ENCODE measurements around the gene POLD3. TPM values are rescaled to one million over a fixed set of nuclear protein-coding genes. Genes with fewer than 3 reads are reported as not detected.

The POLD3 gene
- total and polyA plus RNA-seq, 11 donors: 2.8 to 14.7 (median 6.5) TPM

DNA sequence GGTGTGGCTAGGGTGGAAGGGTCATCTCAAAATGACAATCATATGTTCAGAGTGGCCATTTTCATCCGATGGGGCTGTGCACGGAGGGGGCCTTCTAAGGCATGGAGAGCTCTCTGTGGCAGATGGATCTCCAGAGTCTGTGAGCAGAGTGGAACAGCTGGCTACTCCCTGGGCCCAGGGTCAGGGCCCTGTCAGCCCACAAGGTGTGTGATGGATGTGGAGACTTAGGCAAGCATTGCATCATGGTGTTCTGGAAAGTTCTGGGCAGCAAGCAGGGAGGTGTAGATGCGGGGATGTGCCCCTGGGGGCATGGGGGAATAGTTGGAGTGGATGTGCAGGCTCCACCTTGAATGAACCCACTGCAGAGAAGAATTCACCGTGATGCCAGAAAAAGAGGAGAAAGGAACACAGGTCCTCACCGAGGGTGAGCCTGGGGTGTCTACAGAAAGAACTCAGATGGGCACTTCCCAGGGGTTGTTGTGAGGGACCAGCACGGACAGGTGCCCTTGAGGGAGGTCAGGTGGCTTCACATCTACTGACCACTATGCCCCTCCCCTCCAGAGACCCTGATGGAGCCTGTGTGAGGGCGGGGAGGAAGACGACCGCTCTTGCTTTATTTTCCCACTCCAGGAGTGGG lies 87.8 kb downstream of the POLD3 start:
- Histone ChIP-seq H3K27me3 (peaks cover 0 to 8% (median 0%) of the 10 kb centered on the region in 9 donors), H3K27ac (no peak overlapping the region), H3K9me3 (no peaks in the 10 kb centered on the region), H3K4me1 (peaks cover 0 to 34% (median 10%) of the 10 kb centered on the region in 12 donors), H3K36me3 (no peaks in the 10 kb centered on the region), H3K4me3 (no peak overlapping the region)
- no peak for ATAC-seq
- 91 to 96% (median 93%) methylated on average over 9 of the region's 9 CpGs for WGBS, 4 donors
- peak in 1 of 5 donors; percentile 14 for DNase-seq
- intact Hi-C loops (cut with DNase I): no loop called here
- TF ChIP-seq, protein P1, sequence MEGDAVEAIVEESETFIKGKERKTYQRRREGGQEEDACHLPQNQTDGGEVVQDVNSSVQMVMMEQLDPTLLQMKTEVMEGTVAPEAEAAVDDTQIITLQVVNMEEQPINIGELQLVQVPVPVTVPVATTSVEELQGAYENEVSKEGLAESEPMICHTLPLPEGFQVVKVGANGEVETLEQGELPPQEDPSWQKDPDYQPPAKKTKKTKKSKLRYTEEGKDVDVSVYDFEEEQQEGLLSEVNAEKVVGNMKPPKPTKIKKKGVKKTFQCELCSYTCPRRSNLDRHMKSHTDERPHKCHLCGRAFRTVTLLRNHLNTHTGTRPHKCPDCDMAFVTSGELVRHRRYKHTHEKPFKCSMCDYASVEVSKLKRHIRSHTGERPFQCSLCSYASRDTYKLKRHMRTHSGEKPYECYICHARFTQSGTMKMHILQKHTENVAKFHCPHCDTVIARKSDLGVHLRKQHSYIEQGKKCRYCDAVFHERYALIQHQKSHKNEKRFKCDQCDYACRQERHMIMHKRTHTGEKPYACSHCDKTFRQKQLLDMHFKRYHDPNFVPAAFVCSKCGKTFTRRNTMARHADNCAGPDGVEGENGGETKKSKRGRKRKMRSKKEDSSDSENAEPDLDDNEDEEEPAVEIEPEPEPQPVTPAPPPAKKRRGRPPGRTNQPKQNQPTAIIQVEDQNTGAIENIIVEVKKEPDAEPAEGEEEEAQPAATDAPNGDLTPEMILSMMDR (IDR thresholded peaks at IDR 0.05): no peak
- no peak for TF ChIP-seq POLR2A (IDR thresholded peaks at IDR 0.05)

DNA sequence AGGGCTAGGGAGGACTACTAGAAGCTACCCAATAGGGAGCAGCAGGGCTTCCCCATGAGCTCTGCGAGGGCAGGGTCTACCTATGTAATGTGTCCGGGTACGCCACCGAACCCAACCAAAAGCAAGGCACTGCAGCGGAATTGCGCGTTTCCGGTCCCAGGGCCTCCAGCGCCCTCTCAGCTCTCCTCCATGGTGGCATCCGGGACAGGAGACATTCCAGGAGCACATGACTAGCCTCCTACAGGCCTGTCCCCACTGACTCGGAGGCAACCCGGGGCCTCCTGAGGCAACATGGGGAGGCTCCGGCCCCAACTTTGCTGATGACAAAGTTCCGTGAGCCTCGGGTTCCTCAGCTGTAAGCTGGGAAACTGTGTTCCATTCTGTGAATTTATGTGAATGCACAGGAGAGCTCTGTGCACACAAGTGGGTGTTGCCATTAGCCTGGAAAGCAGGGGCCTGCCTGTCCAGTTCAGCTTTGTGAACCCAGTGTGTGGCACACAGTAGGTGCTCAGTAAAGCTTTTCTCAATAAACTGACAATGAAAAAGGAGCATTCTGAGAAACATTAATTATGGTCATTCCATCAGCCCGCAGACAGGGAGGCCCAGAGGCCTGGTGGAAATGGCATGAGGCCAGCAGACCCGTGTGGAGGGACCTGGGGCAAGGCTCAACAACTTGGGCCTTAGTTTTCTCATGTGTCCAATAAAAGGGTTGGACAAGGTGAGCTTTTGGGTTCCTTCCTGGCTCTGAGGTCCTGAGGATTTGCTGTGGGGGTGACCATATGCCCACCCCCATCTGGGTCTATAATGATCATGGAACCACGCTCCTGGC lies 88.5 kb downstream of the POLD3 start:
- no peaks in the 10 kb centered on the region for H3K36me3 ChIP-seq
- no peak for ATAC-seq
- H3K9me3 ChIP-seq: peaks cover 0 to under 1% (median 0%) of the 10 kb centered on the region in 12 donors
- H3K27ac ChIP-seq: peak overlapping the region in 2 of 12 donors; percentile 66 to 81
- TF ChIP-seq POLR2A (IDR thresholded peaks at IDR 0.05): no peak
- TF ChIP-seq, protein P1 (IDR thresholded peaks at IDR 0.05): no peak
- H3K27me3 ChIP-seq: peaks cover 0 to 8% (median 0%) of the 10 kb centered on the region in 9 donors
- intact Hi-C loops (cut with DNase I): no loop called here
- 81 to 90% (median 88%) methylated on average over 11 to 18 of the region's 18 CpGs for WGBS, 4 donors
- H3K4me1 ChIP-seq: peaks cover 0 to 34% (median 10%) of the 10 kb centered on the region in 12 donors
- H3K4me3 ChIP-seq: no peak overlapping the region
- DNase-seq: peak in 1 of 5 donors; percentile 17

DNA sequence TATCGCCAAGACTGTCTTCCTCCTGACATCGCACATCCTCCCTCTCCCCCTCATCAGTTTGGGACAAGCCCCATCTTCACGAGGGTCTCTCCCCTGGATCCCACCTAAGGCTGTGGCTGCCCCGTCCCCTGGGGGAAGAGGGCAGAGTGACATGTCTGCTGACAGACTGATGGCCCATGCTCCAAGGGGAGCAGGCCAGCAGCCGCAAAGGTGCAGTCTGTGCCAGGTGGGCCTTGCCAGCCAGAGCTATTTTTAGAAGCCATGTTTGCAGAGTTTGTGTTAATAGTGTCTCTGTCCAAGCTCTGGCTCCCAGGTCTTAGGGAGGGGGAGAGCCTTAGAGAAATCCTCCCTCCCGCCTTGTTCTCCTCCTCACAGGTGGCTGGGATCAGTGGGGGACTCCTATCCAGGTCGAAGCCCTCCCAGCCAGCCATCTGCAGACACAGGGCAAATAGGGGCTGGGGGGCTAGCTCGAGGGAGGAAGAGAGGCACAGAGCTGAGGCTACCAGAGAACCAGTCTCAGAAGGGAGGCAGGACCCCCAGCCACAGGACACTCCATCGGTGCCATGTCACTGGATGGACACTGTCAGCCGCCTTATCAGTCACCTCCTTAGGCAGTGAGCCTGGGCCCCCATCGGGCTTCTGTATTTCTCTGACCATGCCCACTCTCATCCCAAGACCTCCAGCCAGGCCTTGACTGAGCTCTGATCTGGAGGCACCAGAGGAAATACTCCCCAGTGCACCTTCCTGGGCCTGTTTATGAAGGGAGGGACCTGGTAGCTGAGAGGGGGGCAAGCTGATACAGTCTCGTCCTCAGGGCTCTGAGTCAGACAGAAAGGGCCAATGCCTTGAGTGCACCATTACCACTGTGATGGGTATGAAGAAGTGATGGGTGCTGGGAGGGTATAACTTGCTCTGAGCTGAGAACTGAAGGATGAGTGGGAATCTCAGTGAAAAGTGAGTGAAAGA lies 89.6 kb downstream of the POLD3 start:
- H3K27ac ChIP-seq: peak overlapping the region in 10 of 12 donors; percentile 17 to 81 (median 52)

More for the DNA sequence above, 89.6 kb downstream of the POLD3 start:
- Histone ChIP-seq H3K4me3 (no peak overlapping the region), H3K36me3 (no peaks in the 10 kb centered on the region), H3K4me1 (peaks cover 0 to 34% (median 7%) of the 10 kb centered on the region in 12 donors), H3K9me3 (peaks cover 0 to 3% (median 0%) of the 10 kb centered on the region in 12 donors), H3K27me3 (peaks cover 0 to 8% (median 0%) of the 10 kb centered on the region in 9 donors)
- ATAC-seq: peak; percentile 67 to 86 (median 78)
- peak in 4 of 5 donors; percentile 54 to 79 (median 62) for DNase-seq
- TF ChIP-seq POLR2A (IDR thresholded peaks at IDR 0.05): no peak
- TF ChIP-seq, protein P1 (IDR thresholded peaks at IDR 0.05): no peak
- intact Hi-C loops (cut with DNase I): no loop called here
- WGBS, 4 donors: 47 to 64% (median 55%) methylated on average over 10 to 12 of the region's 12 CpGs

Measured in heart left ventricle (tissue), 16 donors.